H9 (cell line): ENCODE data around the gene ITGA1. TPM values are rescaled to one million over a fixed set of nuclear protein-coding genes. Genes with fewer than 3 reads are reported as not detected.

Experiments
- DNase-seq: peaks from one replicate; pipeline ENCODE4 v3.0.0-alpha.2; 2017
- H2AFZ ChIP-seq: one replicate; pipeline ENCODE4 v1.6.1; 2013; ENCODE audit warnings: mild to moderate bottlenecking, low read length, control low read depth, moderate library complexity
- H2AK5ac ChIP-seq: 2 replicates; pipeline ENCODE4 v1.6.1; 2013; ENCODE audit warnings: low read length, control low read depth, mixed read lengths; ENCODE audit not compliant: insufficient read length
- H2BK120ac ChIP-seq: one replicate; pipeline ENCODE4 v1.6.1; 2013; ENCODE audit warnings: low read depth, mild to moderate bottlenecking, low read length, control low read depth, inconsistent platforms; ENCODE audit not compliant: poor library complexity, severe bottlenecking
- H2BK12ac ChIP-seq: 2 replicates; pipeline ENCODE4 v1.6.1; 2013; ENCODE audit warnings: low read length, control low read depth, mixed read lengths, low read depth; ENCODE audit not compliant: insufficient read length
- H2BK15ac ChIP-seq: 2 replicates; pipeline ENCODE4 v1.6.1; 2013; ENCODE audit warnings: low read depth, low read length, control low read depth
- H2BK20ac ChIP-seq: one replicate; pipeline ENCODE4 v1.6.1; 2013; ENCODE audit warnings: low read depth, mild to moderate bottlenecking, low read length, control low read depth, inconsistent platforms; ENCODE audit not compliant: poor library complexity, severe bottlenecking
- H2BK5ac ChIP-seq: 2 replicates; pipeline ENCODE4 v1.6.1; 2013; ENCODE audit warnings: low read length, control low read depth, mixed read lengths; ENCODE audit not compliant: insufficient read length
- H3K14ac ChIP-seq: 2 replicates; pipeline ENCODE4 v1.6.1; 2013; ENCODE audit warnings: low read length, control low read depth; ENCODE audit not compliant: insufficient read depth
- H3K18ac ChIP-seq: 2 replicates; pipeline ENCODE4 v1.6.1; 2013; ENCODE audit warnings: low read depth, mild to moderate bottlenecking, mixed read lengths, low read length, control low read depth; ENCODE audit not compliant: insufficient read length
- H3K23ac ChIP-seq: 2 replicates; pipeline ENCODE4 v1.6.1; 2013; ENCODE audit warnings: low read length, control low read depth, mixed read lengths, low read depth; ENCODE audit not compliant: insufficient read length
- H3K23me2 ChIP-seq: 2 replicates; pipeline ENCODE4 v1.6.1; 2013; ENCODE audit warnings: low read depth, mild to moderate bottlenecking, mixed read lengths, low read length, control low read depth; ENCODE audit not compliant: insufficient read length, poor library complexity, severe bottlenecking
- H3K27ac ChIP-seq: 2 replicates; pipeline ENCODE4 v1.5.1; 2013; ENCODE audit warnings: low read length, control low read depth, mixed read lengths, low read depth; ENCODE audit not compliant: insufficient read length
- H3K27me3 ChIP-seq: 2 replicates; pipeline ENCODE4 v1.6.1; 2013; ENCODE audit warnings: low read length, control low read depth, inconsistent platforms; ENCODE audit not compliant: insufficient read depth
- H3K4ac ChIP-seq: 2 replicates; pipeline ENCODE4 v1.6.1; 2013; ENCODE audit warnings: low read depth, mild to moderate bottlenecking, control low read depth, inconsistent platforms, low read length, moderate library complexity
- H3K4me1 ChIP-seq: 2 replicates; pipeline ENCODE4 v1.6.1; 2013; ENCODE audit warnings: low read length, control low read depth, inconsistent platforms; ENCODE audit not compliant: insufficient read depth
- H3K4me2 ChIP-seq: 2 replicates; pipeline ENCODE4 v1.6.1; 2013; ENCODE audit warnings: low read length, control low read depth, mixed read lengths; ENCODE audit not compliant: insufficient read length, insufficient read depth
- H3K56ac ChIP-seq: 2 replicates; pipeline ENCODE4 v1.6.1; 2013; ENCODE audit warnings: low read depth, mild to moderate bottlenecking, mixed read lengths, low read length, control low read depth; ENCODE audit not compliant: insufficient read length
- H3K79me1 ChIP-seq: 2 replicates; pipeline ENCODE4 v1.6.1; 2013; ENCODE audit warnings: low read depth, mild to moderate bottlenecking, moderate library complexity, low read length, control low read depth, inconsistent platforms; ENCODE audit not compliant: insufficient read depth, poor library complexity, severe bottlenecking
- H3K79me2 ChIP-seq: 2 replicates; pipeline ENCODE4 v1.6.1; 2013; ENCODE audit warnings: low read length, control low read depth, inconsistent platforms; ENCODE audit not compliant: insufficient read depth
- H3K9ac ChIP-seq: 2 replicates; pipeline ENCODE4 v1.6.1; 2013; ENCODE audit warnings: low read length, control low read depth, mixed read lengths; ENCODE audit not compliant: insufficient read length; ENCODE audit errors: extremely low read depth
- H3K9me3 ChIP-seq: one replicate; pipeline ENCODE4 v1.6.1; 2013; ENCODE audit warnings: low read depth, low read length, inconsistent platforms; ENCODE audit not compliant: control insufficient read depth
- H3T11ph ChIP-seq: one replicate; pipeline ENCODE4 v1.6.1; 2013; ENCODE audit warnings: mild to moderate bottlenecking, low read length, control low read depth, inconsistent platforms
- H4K20me1 ChIP-seq: one replicate; pipeline ENCODE4 v1.6.1; 2013; ENCODE audit not compliant: control insufficient read depth, insufficient read length, insufficient read depth
- H4K5ac ChIP-seq: 2 replicates; pipeline ENCODE4 v1.6.1; 2013; ENCODE audit warnings: low read depth, mild to moderate bottlenecking, mixed read lengths, low read length, control low read depth; ENCODE audit not compliant: insufficient read length
- H4K8ac ChIP-seq: replicated peaks from 2 replicates; pipeline ENCODE4 v1.6.1; 2013; ENCODE audit warnings: low read length, control low read depth, mixed read lengths, low read depth; ENCODE audit not compliant: insufficient read length
- H4K91ac ChIP-seq: 2 replicates; pipeline ENCODE4 v1.6.1; 2013; ENCODE audit warnings: low read depth, mild to moderate bottlenecking, moderate library complexity, mixed read lengths, low read length, control low read depth; ENCODE audit not compliant: insufficient read length
- H3K27ac Mint-ChIP-seq, 3 experiments: 2 replicates in 2 of 3; 3 replicates in 1 of 3; pipeline ENCODE4 v1.8.0; 2020 to 2021; ENCODE audit warnings: mixed read lengths in 3 of 3, mild to moderate bottlenecking in 1 of 3, moderate library complexity in 1 of 3
- H3K27me3 Mint-ChIP-seq: 2 replicates; pipeline ENCODE4 v1.8.0; 2021; ENCODE audit warnings: low read depth, mild to moderate bottlenecking, moderate library complexity, mixed read lengths
- H3K36me3 Mint-ChIP-seq, 3 experiments: 2 replicates in 2 of 3; 3 replicates in 1 of 3; pipeline ENCODE4 v1.8.0; 2020 to 2021; ENCODE audit warnings: low read depth in 3 of 3, mixed read lengths in 3 of 3; ENCODE audit not compliant: insufficient read depth in 1 of 3
- H3K4me1 Mint-ChIP-seq, 2 experiments: 2 replicates each; pipeline ENCODE4 v1.8.0; 2020; ENCODE audit warnings: mixed read lengths in 2 of 2
- H3K4me3 Mint-ChIP-seq, 2 experiments: 2 replicates in 1 of 2; 3 replicates in 1 of 2; pipeline ENCODE4 v1.8.0; 2020 to 2021; ENCODE audit warnings: mild to moderate bottlenecking in 2 of 2, mixed read lengths in 2 of 2, moderate library complexity in 1 of 2
- H3K9me3 Mint-ChIP-seq, 2 experiments: 2 replicates in 1 of 2; 3 replicates in 1 of 2; pipeline ENCODE4 v1.8.0; 2020; ENCODE audit warnings: mild to moderate bottlenecking in 2 of 2, mixed read lengths in 2 of 2, moderate library complexity in 1 of 2
- WGBS: extraction: QIAGEN DNeasy Blood & Tissue Kit; methylation state at CpG from one replicate; pipeline ENCODE4 v1.1.7; 2013; ENCODE audit warnings: missing lambda C conversion rate, low lambda C conversion rate, mixed read lengths; ENCODE audit not compliant: insufficient read length; ENCODE audit errors: extremely low coverage; 5-methylcytosine and 5-hydroxymethylcytosine counted together
- total RNA-seq: library from RNA; stranded (reverse); gene quantifications from 2 replicates; pipeline ENCODE4 v1.2.1, GENCODE V29; 2021
- TF ChIP-seq, protein P1 (sequence below): fragments of 200-600 bp; sonication (generic); conservative IDR thresholded peaks from 3 replicates; pipeline ENCODE4 v1.8.0; 2021; ENCODE audit warnings: antibody characterized with exemption, mild to moderate bottlenecking

ITGA1 gene
- total RNA-seq, 1 experiment from 2014 or later, result 3.9 TPM

DNA sequence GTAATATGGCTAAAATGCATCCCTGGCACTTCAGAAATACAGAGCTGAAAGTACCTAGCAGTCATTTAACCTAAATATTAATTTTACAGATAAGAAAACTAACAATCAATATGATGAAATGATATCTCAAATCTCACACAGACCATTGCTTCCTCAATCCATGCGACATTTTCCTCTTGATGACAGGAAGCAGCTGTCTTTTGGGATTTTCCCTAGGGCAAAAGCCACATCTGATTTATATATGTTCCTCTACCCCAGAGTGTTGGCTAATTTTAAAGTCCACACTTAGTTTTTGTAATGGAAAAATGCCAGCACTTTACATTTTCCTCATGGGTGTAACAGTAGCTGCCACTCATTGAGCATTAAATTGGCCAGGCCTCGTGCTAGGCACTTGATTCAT lies 47.7 kb upstream of the ITGA1 start:
- Histone ChIP-seq H3T11ph (no peak overlapping the region), H3K56ac (no peak overlapping the region), H3K14ac (no peak overlapping the region), H2BK120ac (no peak overlapping the region), H4K8ac (no peak overlapping the region), H4K91ac (no peak overlapping the region), H2BK20ac (no peak overlapping the region), H4K20me1 (no peaks in the 10 kb centered on the region), H3K79me1 (no peaks in the 10 kb centered on the region), H3K23ac (no peak overlapping the region), H3K27ac (no peak overlapping the region), H3K4me2 (no peak overlapping the region), H4K5ac (no peak overlapping the region), H3K4ac (no peak overlapping the region), H2BK15ac (no peak overlapping the region), H3K4me1 (no peaks in the 10 kb centered on the region), H2BK12ac (no peak overlapping the region), H2AFZ (no peak overlapping the region), H3K18ac (no peak overlapping the region), H2BK5ac (no peak overlapping the region), H3K23me2 (no peaks in the 10 kb centered on the region), H3K9me3 (no peaks in the 10 kb centered on the region), H3K9ac (no peak overlapping the region), H2AK5ac (no peak overlapping the region), H3K27me3 (no peaks in the 10 kb centered on the region), H3K79me2 (no peaks in the 10 kb centered on the region)
- no peaks in the 10 kb centered on the region for H3K9me3 Mint-ChIP-seq
- no peaks in the 10 kb centered on the region for H3K4me1 Mint-ChIP-seq
- TF ChIP-seq, protein P1, sequence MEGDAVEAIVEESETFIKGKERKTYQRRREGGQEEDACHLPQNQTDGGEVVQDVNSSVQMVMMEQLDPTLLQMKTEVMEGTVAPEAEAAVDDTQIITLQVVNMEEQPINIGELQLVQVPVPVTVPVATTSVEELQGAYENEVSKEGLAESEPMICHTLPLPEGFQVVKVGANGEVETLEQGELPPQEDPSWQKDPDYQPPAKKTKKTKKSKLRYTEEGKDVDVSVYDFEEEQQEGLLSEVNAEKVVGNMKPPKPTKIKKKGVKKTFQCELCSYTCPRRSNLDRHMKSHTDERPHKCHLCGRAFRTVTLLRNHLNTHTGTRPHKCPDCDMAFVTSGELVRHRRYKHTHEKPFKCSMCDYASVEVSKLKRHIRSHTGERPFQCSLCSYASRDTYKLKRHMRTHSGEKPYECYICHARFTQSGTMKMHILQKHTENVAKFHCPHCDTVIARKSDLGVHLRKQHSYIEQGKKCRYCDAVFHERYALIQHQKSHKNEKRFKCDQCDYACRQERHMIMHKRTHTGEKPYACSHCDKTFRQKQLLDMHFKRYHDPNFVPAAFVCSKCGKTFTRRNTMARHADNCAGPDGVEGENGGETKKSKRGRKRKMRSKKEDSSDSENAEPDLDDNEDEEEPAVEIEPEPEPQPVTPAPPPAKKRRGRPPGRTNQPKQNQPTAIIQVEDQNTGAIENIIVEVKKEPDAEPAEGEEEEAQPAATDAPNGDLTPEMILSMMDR, result no peak
- no peak for DNase-seq
- no peaks in the 10 kb centered on the region for H3K36me3 Mint-ChIP-seq
- H3K27ac Mint-ChIP-seq, result no peak overlapping the region
- WGBS, result no CpG with 5 or more reads among the region's 2 CpGs
- no peaks in the 10 kb centered on the region for H3K27me3 Mint-ChIP-seq
- no peak overlapping the region for H3K4me3 Mint-ChIP-seq
